Uterine smooth muscle cell (primary cell): Measurements from ENCODE around the gene MSH4. TPM values are rescaled to one million over a fixed set of nuclear protein-coding genes. Genes with fewer than 3 reads are reported as not detected.

Experiments used
- total RNA-seq: library from RNA; depleted of rRNA; stranded (reverse); fragments of >200 nt; gene quantifications from 2 replicates; pipeline ENCODE4 v1.2.3, GENCODE V29; 2014

MSH4 gene
- 0.11 and 0.25 TPM in 2 replicates for total RNA-seq

DNA sequence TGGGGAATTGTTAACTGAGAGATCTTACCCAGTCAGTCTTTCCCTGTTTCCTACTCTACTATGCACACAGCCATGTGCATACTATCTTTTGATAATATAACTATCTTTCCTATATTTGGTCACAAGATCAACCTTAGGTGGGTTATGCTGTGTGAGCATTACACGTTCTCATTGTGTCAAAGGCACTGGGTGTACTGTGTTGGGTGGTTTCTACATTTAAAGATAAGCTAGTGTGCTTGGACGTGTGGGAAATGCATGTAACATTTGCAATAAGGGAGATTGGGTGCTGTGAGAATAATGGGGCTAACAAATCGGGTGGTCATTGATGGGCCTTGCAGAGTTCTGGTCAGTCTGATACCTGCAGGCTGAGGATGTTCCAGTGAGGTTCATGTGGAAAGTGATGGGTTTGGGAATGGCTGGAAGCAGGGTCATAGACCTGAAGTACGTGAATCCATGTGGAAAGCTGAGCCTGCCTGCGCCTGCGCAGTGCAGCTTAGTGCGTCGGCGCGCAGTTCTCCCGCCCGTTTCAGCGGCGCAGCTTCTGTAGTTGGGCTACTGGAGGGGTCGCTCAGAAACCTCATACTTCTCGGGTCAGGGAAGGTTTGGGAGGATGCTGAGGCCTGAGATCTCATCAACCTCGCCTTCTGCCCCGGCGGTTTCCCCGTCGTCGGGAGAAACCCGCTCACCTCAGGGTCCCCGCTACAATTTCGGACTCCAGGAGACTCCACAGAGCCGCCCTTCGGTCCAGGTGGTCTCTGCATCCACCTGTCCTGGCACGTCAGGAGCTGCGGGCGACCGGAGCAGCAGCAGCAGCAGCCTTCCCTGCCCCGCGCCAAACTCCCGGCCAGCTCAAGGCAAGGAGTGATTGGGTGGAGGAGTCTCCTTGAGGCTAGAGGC is at the start of gene MSH4:
MSH4 (plus strand) TSS at position 507 of the 897 bp plus-strand sequence; CDS start at position 611, 104 bp downstream.

DNA sequence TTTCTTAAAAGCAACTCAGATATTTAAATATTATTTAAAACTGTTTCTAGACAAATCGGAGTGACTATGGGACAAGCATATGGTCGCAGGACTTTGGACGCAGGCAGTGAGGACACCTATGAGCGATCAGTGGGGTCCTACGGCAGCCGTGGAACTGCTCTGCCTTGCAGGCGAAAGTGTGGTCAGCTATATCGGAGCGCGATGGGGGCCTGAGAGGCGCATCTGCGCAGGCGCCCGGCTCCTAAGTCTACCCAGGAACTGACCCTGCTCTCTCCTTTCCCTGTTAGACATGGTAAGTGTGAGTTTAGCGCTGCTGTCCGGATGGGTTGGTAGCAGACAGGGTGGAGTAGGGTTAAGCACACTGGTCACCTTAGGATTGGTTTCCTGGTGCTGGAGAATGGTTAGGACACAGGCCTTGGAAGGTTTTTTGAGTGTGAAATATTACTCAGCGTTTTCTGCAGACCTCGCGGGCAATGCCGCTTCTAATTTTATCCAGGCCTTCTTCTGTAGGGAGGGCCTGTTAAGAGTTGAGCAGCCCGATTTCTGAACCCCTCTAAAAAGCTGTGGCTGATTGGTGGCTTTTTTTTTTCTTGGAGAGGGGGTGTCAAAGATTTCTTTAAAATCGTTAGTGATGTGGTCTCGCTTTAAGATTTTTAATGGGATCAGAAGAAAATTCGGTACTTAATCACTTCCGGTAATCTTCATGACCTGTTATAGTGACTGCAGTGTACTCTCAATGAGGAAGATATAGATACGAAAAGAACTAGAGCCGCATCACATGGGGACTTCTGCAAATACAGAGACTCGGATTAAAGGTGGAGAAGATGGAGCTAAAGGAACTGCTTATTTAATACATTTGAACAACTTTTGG is 10.5 kb upstream of the MSH4 start, which contains the start of gene RABGGTB:
RABGGTB (plus strand) TSS at position 274 of the 871 bp plus-strand sequence; CDS start at position 290, 16 bp downstream.

DNA sequence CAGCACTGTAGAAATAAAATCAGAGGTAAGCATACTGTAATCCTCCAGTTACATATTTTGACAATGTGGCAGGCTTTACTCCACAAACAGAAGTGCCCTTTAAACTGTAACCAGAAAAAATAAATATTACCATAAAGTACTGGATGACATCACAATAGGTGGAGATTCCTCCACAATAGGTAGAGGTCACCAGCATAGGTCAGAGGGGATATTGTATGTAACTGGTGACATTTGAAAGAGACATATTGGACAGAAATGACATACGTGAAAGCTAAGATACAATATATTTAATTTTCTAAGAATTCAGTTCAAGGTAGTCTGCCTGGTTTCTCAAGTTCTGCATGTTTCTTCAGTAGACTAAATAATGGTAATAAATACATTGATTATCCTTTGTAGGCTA is 135.6 kb downstream of the MSH4 start, which contains the start of gene ASB17:
ASB17 (minus strand) TSS at position 101 of the 400 bp plus-strand sequence. CDS start 113 bp downstream, outside the sequence.

Other genes starting within 250 kb of the MSH4 start
- 0.22 and 0.25 TPM in 2 replicates for gene SLC44A5, start 185.8 kb upstream of the MSH4 start, total RNA-seq
- gene ACADM, start 72.2 kb upstream of the MSH4 start, total RNA-seq = 32.1 and 36.2 TPM in 2 replicates
- gene RABGGTB, start 10.6 kb upstream of the MSH4 start, total RNA-seq = 114 and 163 TPM in 2 replicates
- gene ASB17, start 135.5 kb downstream of the MSH4 start, total RNA-seq = not detected in 2 replicates